ENCODE data around the gene PHLPP1. TPM values are rescaled to one million over a fixed set of nuclear protein-coding genes. Genes with fewer than 3 reads are reported as not detected.

Gene PHLPP1
- total RNA-seq, 6 experiments from 2014 or later, result 4.5 to 7.9 (median 5.5) TPM

GRCh38 chr18:62856294-62856693 is 141.0 kb downstream of the PHLPP1 start:
- no peak overlapping the region for H3K27ac Mint-ChIP-seq
- TF ChIP-seq CTCF (IDR thresholded peaks at IDR 0.05), result no peak
- DNase-seq, result no peak
- no peak overlapping the region for H3K4me3 Mint-ChIP-seq
- peaks cover 2% of the 10 kb centered on the region; the same call in 1 of the 2 replicates for H3K27me3 Mint-ChIP-seq (ENCODE audit: insufficient read depth)
- H3K9me3 Mint-ChIP-seq, result no peaks in the 10 kb centered on the region
- H3K4me1 Mint-ChIP-seq (ENCODE audit: low read depth), result peaks cover 14% of the 10 kb centered on the region
- H3K36me3 Mint-ChIP-seq (ENCODE audit: low read depth), result no peaks in the 10 kb centered on the region

DNA sequence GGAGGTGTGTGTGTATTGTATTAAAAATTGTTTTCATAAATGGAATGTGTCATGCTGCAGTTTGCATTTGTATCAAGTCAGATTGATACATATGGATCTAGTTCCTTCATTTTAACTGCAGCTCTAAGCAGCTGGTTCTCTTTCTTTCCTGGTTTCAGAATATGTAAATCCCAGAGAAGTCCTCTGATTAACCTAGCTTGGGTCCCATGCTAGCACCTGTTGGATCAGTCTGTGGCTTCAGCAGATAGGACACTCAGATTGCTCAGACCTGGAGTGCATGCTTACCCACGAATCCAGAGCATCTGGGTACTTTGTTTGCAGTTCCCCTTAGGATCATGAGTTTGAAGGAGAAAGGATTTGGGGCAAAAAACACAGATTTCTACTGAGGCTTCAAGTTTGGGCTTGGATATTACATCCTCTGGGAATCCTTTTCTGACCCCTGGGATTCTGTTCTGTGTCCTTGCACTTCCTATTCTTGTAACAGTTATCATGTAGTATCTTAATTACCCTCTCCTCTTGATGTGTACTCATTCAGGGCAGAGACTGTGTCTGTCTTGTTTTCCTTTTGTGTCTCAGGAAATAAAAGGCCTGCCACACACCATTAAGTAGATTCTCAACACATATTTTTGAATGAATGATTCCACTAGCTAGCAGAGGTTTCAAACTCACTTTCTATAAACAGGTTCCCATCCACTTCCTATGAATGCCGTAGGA is 142.1 kb downstream of the PHLPP1 start:
- peaks cover 16% of the 10 kb centered on the region for H3K4me1 Mint-ChIP-seq (ENCODE audit: low read depth)
- no peak for TF ChIP-seq CTCF (IDR thresholded peaks at IDR 0.05)
- no peak overlapping the region for H3K4me3 Mint-ChIP-seq
- peaks cover 2% of the 10 kb centered on the region; the same call in 1 of the 2 replicates for H3K27me3 Mint-ChIP-seq (ENCODE audit: insufficient read depth)
- no peaks in the 10 kb centered on the region for H3K36me3 Mint-ChIP-seq (ENCODE audit: low read depth)
- no peaks in the 10 kb centered on the region for H3K9me3 Mint-ChIP-seq
- no peak for DNase-seq
- no peak overlapping the region for H3K27ac Mint-ChIP-seq

- peaks cover 24% of the 10 kb centered on the region for H3K4me1 Mint-ChIP-seq (ENCODE audit: low read depth)
- H3K4me3 Mint-ChIP-seq, result no peak overlapping the region
- H3K27me3 Mint-ChIP-seq (ENCODE audit: insufficient read depth), result peaks cover 1% of the 10 kb centered on the region; the same call in 1 of the 2 replicates
- H3K9me3 Mint-ChIP-seq, result no peaks in the 10 kb centered on the region
- H3K36me3 Mint-ChIP-seq (ENCODE audit: low read depth), result no peaks in the 10 kb centered on the region
- H3K27ac Mint-ChIP-seq, result no peak overlapping the region
- no peak for TF ChIP-seq CTCF (IDR thresholded peaks at IDR 0.05)
- DNase-seq, result no peak
These were observed 144.7 kb downstream of the PHLPP1 start for GRCh38 chr18:62860062-62860461.

GRCh38 chr18:62862466-62862865 is 147.1 kb downstream of the PHLPP1 start:
- peak; percentile 39 for DNase-seq
- no peak overlapping the region for H3K4me3 Mint-ChIP-seq
- H3K27ac Mint-ChIP-seq, result no peak overlapping the region
- H3K36me3 Mint-ChIP-seq (ENCODE audit: low read depth), result no peaks in the 10 kb centered on the region
- H3K4me1 Mint-ChIP-seq (ENCODE audit: low read depth), result peaks cover 32% of the 10 kb centered on the region
- TF ChIP-seq CTCF (IDR thresholded peaks at IDR 0.05), result no peak
- H3K27me3 Mint-ChIP-seq (ENCODE audit: insufficient read depth), result peaks cover 1% of the 10 kb centered on the region; the same call in 1 of the 2 replicates
- no peaks in the 10 kb centered on the region for H3K9me3 Mint-ChIP-seq

- Mint-ChIP-seq H3K4me1 (ENCODE audit: low read depth) (peaks cover 33% of the 10 kb centered on the region), H3K36me3 (ENCODE audit: low read depth) (no peaks in the 10 kb centered on the region), H3K27me3 (ENCODE audit: insufficient read depth) (peaks cover 1% of the 10 kb centered on the region; the same call in 1 of the 2 replicates), H3K4me3 (no peak overlapping the region), H3K9me3 (no peaks in the 10 kb centered on the region), H3K27ac (no peak overlapping the region; the same call in 1 of the 2 replicates)
- no peak for TF ChIP-seq CTCF (IDR thresholded peaks at IDR 0.05)
- peak; percentile 85 for DNase-seq
These were observed 148.2 kb downstream of the PHLPP1 start for GRCh38 chr18:62863579-62864001.
